Endothelial cell of umbilical vein (primary cell): Measurements from ENCODE around the gene VCL. TPM values are rescaled to one million over a fixed set of nuclear protein-coding genes. Genes with fewer than 3 reads are reported as not detected.
"Not testable (repeated sequence)": the region's sequence is repeated elsewhere in the genome, so short reads cannot be mapped to it uniquely, and the experiment has no call there.

ENCODE experiments used
- BruUV-seq: library from RNA; stranded (reverse); fragments of 400-500 nt; replicated peaks from 2 replicates; lab custom pipeline; 2021; lab: Mats Ljungman, UMichigan
- CTCF ChIA-PET: fragments of 300-600, 350-600 bp; sonication (Branson Sonifier 250); formaldehyde crosslinking; loops from one replicate; lab custom pipeline; 2021; ENCODE audit warnings: antibody characterized with exemption, inconsistent platforms; lab: Charles Lee
- POLR2A ChIA-PET: fragments of 300-600, 350-600 bp; sonication (Branson Sonifier 250); formaldehyde crosslinking; loops from one replicate; lab custom pipeline; 2021; ENCODE audit warnings: antibody characterized with exemption, inconsistent platforms; lab: Charles Lee
- DNase-seq: peaks from one replicate; pipeline ENCODE4 v3.0.0-alpha.2; 2011; ENCODE audit warnings: low read depth, low spot score
- FAIRE-seq: peaks from 2 replicates; lab custom pipeline; 2011; peaks lifted over from hg19 to GRCh38; lab: Jason Lieb, UNC
- H2AFZ ChIP-seq: 2 replicates; pipeline ENCODE4 v1.6.0; 2012; ENCODE audit warnings: low read depth, low read length, control low read depth, inconsistent platforms
- H3K27ac ChIP-seq: 2 replicates; pipeline ENCODE4 v1.5.1; 2011; ENCODE audit warnings: low read depth, mild to moderate bottlenecking, control low read depth, low read length, moderate library complexity; ENCODE audit not compliant: insufficient read depth
- H3K27me3 ChIP-seq, 2 experiments: 2 replicates each; pipeline versions ENCODE4 v1.6.0 to v1.6.1; 2011; ENCODE audit warnings: low read length in 2 of 2, mixed read lengths in 1 of 2; ENCODE audit not compliant: control insufficient read depth in 2 of 2, insufficient read depth in 2 of 2
- H3K36me3 ChIP-seq, 2 experiments: 2 replicates in 1 of 2; 3 replicates in 1 of 2; pipeline ENCODE4 v1.5.1; 2011; ENCODE audit warnings: low read length in 2 of 2, mild to moderate bottlenecking in 1 of 2, moderate library complexity in 1 of 2; ENCODE audit not compliant: control insufficient read depth in 2 of 2, insufficient read depth in 2 of 2; ENCODE audit errors: extremely low read depth in 1 of 2
- H3K4me1 ChIP-seq: 3 replicates; pipeline ENCODE4 v1.5.1; 2011; ENCODE audit warnings: mild to moderate bottlenecking, low read length; ENCODE audit not compliant: control insufficient read depth, insufficient read depth; ENCODE audit errors: extremely low read depth
- H3K4me2 ChIP-seq: 2 replicates; pipeline ENCODE4 v1.6.1; 2011; ENCODE audit warnings: low read length, control low read depth, mixed read lengths; ENCODE audit not compliant: insufficient read depth
- H3K4me3 ChIP-seq, 3 experiments: fragments of 200-600 bp in 1 of 3; sonication (generic), shearing (Covaris generic) in 1 of 3; replicated peaks in 1 of 3; 2 replicates each; pipeline ENCODE4 v1.5.1; 2011 to 2016; ENCODE audit warnings: control low read depth in 3 of 3, low read length in 3 of 3, mild to moderate bottlenecking in 2 of 3, inconsistent platforms in 1 of 3, low read depth in 1 of 3, moderate library complexity in 1 of 3; ENCODE audit not compliant: insufficient read depth in 1 of 3
- H3K79me2 ChIP-seq: 2 replicates; pipeline ENCODE4 v1.6.0; 2012; ENCODE audit warnings: low read length, inconsistent platforms; ENCODE audit not compliant: control insufficient read depth, insufficient read depth
- H3K9ac ChIP-seq: replicated peaks from 2 replicates; pipeline ENCODE3; 2011; ENCODE audit warnings: low read length, control low read depth; ENCODE audit not compliant: insufficient read depth; ENCODE audit errors: extremely low read depth
- H3K9me1 ChIP-seq: replicated peaks from 3 replicates; pipeline ENCODE4 v1.6.0; 2011; ENCODE audit warnings: mild to moderate bottlenecking, low read length; ENCODE audit not compliant: control insufficient read depth, insufficient read depth; ENCODE audit errors: extremely low read depth
- H3K9me3 ChIP-seq: replicated peaks from 2 replicates; pipeline ENCODE4 v1.5.1; 2012; ENCODE audit warnings: low read length, inconsistent platforms; ENCODE audit not compliant: control insufficient read depth, insufficient read depth
- H4K20me1 ChIP-seq: replicated peaks from 2 replicates; pipeline ENCODE3; 2011; ENCODE audit warnings: mild to moderate bottlenecking, low read length; ENCODE audit not compliant: control insufficient read depth, insufficient read depth; ENCODE audit errors: extremely low read depth
- CTCF ChIP-seq, 2 donors: IDR thresholded peaks; 1 replicate in 1 of 2; 2 replicates in 1 of 2; pipeline ENCODE4 v1.5.1; 2011; ENCODE audit warnings: low read length in 2 of 2, mild to moderate bottlenecking in 2 of 2, moderate library complexity in 2 of 2, control low read depth in 1 of 2, inconsistent platforms in 1 of 2, low read depth in 1 of 2; ENCODE audit not compliant: insufficient read depth in 1 of 2; ENCODE audit errors: extremely low read depth in 1 of 2
- EZH2 ChIP-seq: IDR thresholded peaks from 2 replicates; pipeline ENCODE4 v1.6.1; 2012; ENCODE audit warnings: borderline replicate concordance, low read depth, mild to moderate bottlenecking, moderate library complexity, low read length, inconsistent platforms; ENCODE audit not compliant: severe bottlenecking
- FOS ChIP-seq: IDR thresholded peaks from 2 replicates; pipeline ENCODE4 v1.6.1; 2011; ENCODE audit warnings: mild to moderate bottlenecking, low read length, moderate library complexity, borderline replicate concordance; ENCODE audit not compliant: insufficient read depth
- GATA2 ChIP-seq: IDR thresholded peaks from 2 replicates; pipeline ENCODE4 v1.7.0; 2011; ENCODE audit warnings: low read depth, mild to moderate bottlenecking, moderate library complexity, mixed read lengths, low read length; ENCODE audit not compliant: insufficient read length, insufficient read depth
- JUN ChIP-seq: IDR thresholded peaks from 2 replicates; pipeline ENCODE4 v1.6.1; 2011; ENCODE audit warnings: borderline replicate concordance, low read depth; ENCODE audit not compliant: insufficient read length, insufficient read depth
- MAX ChIP-seq: IDR thresholded peaks from 2 replicates; pipeline ENCODE4 v1.6.1; 2011; ENCODE audit not compliant: insufficient read depth, insufficient read length
- MYC ChIP-seq: IDR thresholded peaks from one replicate; pipeline ENCODE4 v1.6.1; 2011; ENCODE audit warnings: mild to moderate bottlenecking, low read depth, low read length
- POLR2A ChIP-seq: IDR thresholded peaks from 2 replicates; pipeline ENCODE4 v1.6.1; 2012; ENCODE audit warnings: low read depth, mild to moderate bottlenecking, control low read depth, low read length
- POLR2AphosphoS5 ChIP-seq: IDR thresholded peaks from 2 replicates; pipeline ENCODE4 v1.6.1; 2012; ENCODE audit warnings: low read depth, mild to moderate bottlenecking, control low read depth, low read length, moderate library complexity; ENCODE audit not compliant: insufficient read depth
- dilution Hi-C: fragments of 300-500 bp; cut with MboI; formaldehyde crosslinking; loops from one replicate; pipeline ENCODE4 v1.15.0; 2019; ENCODE audit warnings: low sequenced_read_pairs; ENCODE audit not compliant: extremely low pct_ligation_motif_present
- intact Hi-C: fragments of 100-400 bp; cut with micrococcal nuclease; formaldehyde crosslinking; loops from one replicate; pipeline ENCODE4 v1.10.0; 2022
- polyA plus RNA-seq, 4 experiments: library from polyadenylated mRNA; depleted of rRNA in 3 of 4; stranded (reverse) in 3 of 4; unstranded in 1 of 4; fragments of >200 nt; gene quantifications; 2 replicates each; pipeline versions ENCODE4 v1.2.1 to v1.2.3, GENCODE V29; 2011 to 2012; ENCODE audit warnings: missing spikeins in 1 of 4
- total RNA-seq: library from RNA; stranded (reverse); gene quantifications from 2 replicates; pipeline ENCODE4 v1.2.3, GENCODE V29; 2021

The VCL gene
- total and polyA plus RNA-seq, 2 donors (not counting 3 experiments of a cell fraction or from before 2014, with no cell fraction given) = 95.4 to 231 TPM

GRCh38 chr10:74137992-74138391 lies 140.1 kb downstream of the VCL start:
- Histone ChIP-seq H3K4me3 (no peak overlapping the region), H3K4me1 (peaks cover 8% of the 10 kb centered on the region), H3K4me2 (no peak overlapping the region), H3K79me2 (peaks cover 31% of the 10 kb centered on the region), H3K9me3 (no peaks in the 10 kb centered on the region), H4K20me1 (no peaks in the 10 kb centered on the region), H3K9ac (no peak overlapping the region), H3K27ac (no peak overlapping the region), H3K9me1 (no peaks in the 10 kb centered on the region), H3K27me3 (no peaks in the 10 kb centered on the region), H2AFZ (no peak overlapping the region), H3K36me3 (peaks cover 13 to 19% of the 10 kb centered on the region in 2 experiments)
- FAIRE-seq = no peak
- dilution Hi-C loops (no loop called here), intact Hi-C loops (no loop called here)
- no TSS peak for BruUV-seq
- DNase-seq = no peak
- TF ChIP-seq POLR2AphosphoS5 = no peak
- TF ChIP-seq EZH2 = no peak
- no peak for TF ChIP-seq FOS
- TF ChIP-seq CTCF (IDR thresholded peaks at IDR 0.05; ENCODE audit: extremely low read depth in 1 of 2, insufficient read depth in 1 of 2, low read depth in 1 of 2, low read length in 2 of 2) = no peak
- no peak for TF ChIP-seq POLR2A
- no peak for TF ChIP-seq JUN
- TF ChIP-seq MYC = no peak
- no peak for TF ChIP-seq GATA2
- TF ChIP-seq MAX = no peak
- ChIA-PET CTCF (interaction anchor here (1.3 to 2.8 kb wide), 3 partner anchors 10 to 96 kb away, joined by 3 to 16 read pairs (median 3); no protein-coding TSS in a partner anchor), POLR2A (interaction anchor here (0.6 kb wide), 1 partner anchor 9 kb away, joined by 5 read pairs; no protein-coding TSS in a partner anchor)

- H3K9me1 ChIP-seq, H3K9ac ChIP-seq, intact Hi-C loops, H3K4me2 ChIP-seq, H3K4me3 ChIP-seq, H3K27ac ChIP-seq, BruUV-seq, H4K20me1 ChIP-seq, H3K9me3 ChIP-seq, H3K4me1 ChIP-seq, H3K27me3 ChIP-seq, DNase-seq, dilution Hi-C loops, H2AFZ ChIP-seq, FAIRE-seq: not testable (repeated sequence)
- Histone ChIP-seq H3K36me3 (peaks cover 7 to 19% of the 10 kb centered on the region in 2 experiments), H3K79me2 (peaks cover 37% of the 10 kb centered on the region)
- POLR2A ChIA-PET = interaction anchor here (0.6 to 1.2 kb wide), 2 partner anchors 10 to 12 kb away, joined by 3 to 5 read pairs; partner anchors contain the start of genes ADK and AP3M1
- CTCF ChIA-PET = interaction anchor here (1.3 to 2.8 kb wide), 3 partner anchors 11 to 96 kb away, joined by 3 to 16 read pairs (median 3); no protein-coding TSS in a partner anchor
These were observed 140.7 kb downstream of the VCL start for GRCh38 chr10:74138596-74138995.
